ENCODE data around the gene RECQL5. TPM values are rescaled to one million over a fixed set of nuclear protein-coding genes. Genes with fewer than 3 reads are reported as not detected.

RECQL5 gene
- polyA plus RNA-seq, 1 donor from 2014 or later: 9.6 TPM

- Histone ChIP-seq H3K27ac (ENCODE audit: low read length) (no peak overlapping the region), H3K9me2 (ENCODE audit: insufficient read depth, low read length) (no peaks in the 10 kb centered on the region), H3K4me2 (ENCODE audit: low read length) (no peak overlapping the region), H3K27me3 (ENCODE audit: insufficient read depth, low read depth, low read length) (no peaks in the 10 kb centered on the region), H3K9me3 (ENCODE audit: low read length) (no peaks in the 10 kb centered on the region), H4K20me1 (ENCODE audit: insufficient read depth) (no peaks in the 10 kb centered on the region), H3K9ac (ENCODE audit: low read length) (no peak overlapping the region), H3K36me3 (ENCODE audit: insufficient read depth, low read length) (no peaks in the 10 kb centered on the region), H3K79me2 (replicated peaks; ENCODE audit: insufficient read depth, low read length) (no peaks in the 10 kb centered on the region), H3K4me3 (ENCODE audit: low read length) (no peak overlapping the region), H2AFZ (ENCODE audit: low read depth, low read length) (no peak overlapping the region), H3F3A (ENCODE audit: insufficient read depth, low read length, poor library complexity, severe bottlenecking) (no peaks in the 10 kb centered on the region)
- TF ChIP-seq RAD21 (conservative IDR thresholded peaks at IDR 0.05) (no peak), EP300 (conservative IDR thresholded peaks at IDR 0.05; ENCODE audit: poor library complexity, severe bottlenecking) (no peak)
Observed at GRCh38 chr17:75614556-75615270, 52.2 kb downstream of the RECQL5 start.

GRCh38 chr17:75614006-75614405 lies 52.9 kb downstream of the RECQL5 start:
- no peaks in the 10 kb centered on the region for H3K36me3 ChIP-seq (ENCODE audit: insufficient read depth, low read length)
- no peak overlapping the region for H3K27ac ChIP-seq (ENCODE audit: low read length)
- H3K9me2 ChIP-seq (ENCODE audit: insufficient read depth, low read length): no peaks in the 10 kb centered on the region
- TF ChIP-seq EZH2 (IDR thresholded peaks at IDR 0.05; ENCODE audit: borderline replicate concordance, insufficient read depth, low read length, poor library complexity, severe bottlenecking) (no peak), MXI1 (conservative IDR thresholded peaks at IDR 0.05; ENCODE audit: poor library complexity, severe bottlenecking) (no peak), EP300 (conservative IDR thresholded peaks at IDR 0.05; ENCODE audit: poor library complexity, severe bottlenecking) (no peak), RAD21 (conservative IDR thresholded peaks at IDR 0.05) (no peak), REST (IDR thresholded peaks at IDR 0.05; ENCODE audit: borderline replicate concordance) (no peak), SMC3 (conservative IDR thresholded peaks at IDR 0.05; ENCODE audit: poor library complexity) (no peak), CTCF (IDR thresholded peaks at IDR 0.05; ENCODE audit: poor library complexity, severe bottlenecking) (no peak), TAF1 (IDR thresholded peaks at IDR 0.05; ENCODE audit: low read depth) (no peak), POLR2AphosphoS5 (IDR thresholded peaks at IDR 0.05) (no peak)
- H3K79me2 ChIP-seq (replicated peaks; ENCODE audit: insufficient read depth, low read length): no peaks in the 10 kb centered on the region
- no peaks in the 10 kb centered on the region for H4K20me1 ChIP-seq (ENCODE audit: insufficient read depth)
- no peak overlapping the region for H2AFZ ChIP-seq (ENCODE audit: low read depth, low read length)
- H3K4me2 ChIP-seq (ENCODE audit: low read length): no peak overlapping the region
- no peaks in the 10 kb centered on the region for H3K27me3 ChIP-seq (ENCODE audit: insufficient read depth, low read depth, low read length)
- no peaks in the 10 kb centered on the region for H3F3A ChIP-seq (ENCODE audit: insufficient read depth, low read length, poor library complexity, severe bottlenecking)
- no peaks in the 10 kb centered on the region for H3K9me3 ChIP-seq (ENCODE audit: low read length)
- no peak overlapping the region for H3K9ac ChIP-seq (ENCODE audit: low read length)
- no peak overlapping the region for H3K4me3 ChIP-seq (ENCODE audit: low read length)

All from neural cell (in vitro differentiated cells).